H1 (cell line): ENCODE results near the gene COX7B2. TPM values are rescaled to one million over a fixed set of nuclear protein-coding genes. Genes with fewer than 3 reads are reported as not detected.

Experiments used
- CTCF ChIA-PET: fragments of 300-600 bp; sonication (Branson Sonifier 250); formaldehyde crosslinking; loops from one replicate; lab custom pipeline; 2021; ENCODE audit not compliant: partially characterized antibody; lab: Charles Lee
- POLR2A ChIA-PET: fragments of 300-600 bp; sonication (Branson Sonifier 250); formaldehyde crosslinking; loops from one replicate; lab custom pipeline; 2021; ENCODE audit warnings: inconsistent platforms; ENCODE audit not compliant: partially characterized antibody; lab: Charles Lee
- DNase-seq, 2 experiments: peaks; one replicate each; pipeline versions ENCODE4 v3.0.0 to v3.0.0-alpha.2; 2010 to 2022; ENCODE audit warnings: low spot score in 2 of 2, low read depth in 1 of 2, mixed read lengths in 1 of 2
- FAIRE-seq: peaks from 2 replicates; lab custom pipeline; 2011; peaks lifted over from hg19 to GRCh38; lab: Jason Lieb, UNC
- H2AFZ ChIP-seq: 2 replicates; pipeline ENCODE4 v1.8.1; 2012; ENCODE audit warnings: low read length, inconsistent platforms
- H2AK5ac ChIP-seq: 2 replicates; pipeline ENCODE4 v1.6.1; 2013; ENCODE audit warnings: low read depth, low read length
- H2BK120ac ChIP-seq: replicated peaks from 2 replicates; pipeline ENCODE3; 2013; ENCODE audit warnings: low read depth, low read length, inconsistent platforms
- H2BK12ac ChIP-seq: 2 replicates; pipeline ENCODE4 v1.6.1; 2013; ENCODE audit warnings: low read depth, low read length
- H2BK15ac ChIP-seq: 2 replicates; pipeline ENCODE4 v1.6.1; 2013; ENCODE audit warnings: low read length
- H2BK20ac ChIP-seq: 2 replicates; pipeline ENCODE4 v1.6.1; 2013; ENCODE audit warnings: low read length
- H2BK5ac ChIP-seq: 2 replicates; pipeline ENCODE4 v1.6.1; 2013; ENCODE audit warnings: low read depth, low read length
- H3K14ac ChIP-seq: 2 replicates; pipeline ENCODE4 v1.6.1; 2013; ENCODE audit warnings: inconsistent platforms; ENCODE audit not compliant: insufficient read length
- H3K18ac ChIP-seq: 2 replicates; pipeline ENCODE4 v1.6.1; 2013; ENCODE audit warnings: low read length; ENCODE audit errors: extremely low read depth
- H3K23ac ChIP-seq: 2 replicates; pipeline ENCODE4 v1.6.1; 2013; ENCODE audit warnings: inconsistent platforms; ENCODE audit not compliant: insufficient read length
- H3K23me2 ChIP-seq: 2 replicates; pipeline ENCODE4 v1.6.1; 2013; ENCODE audit warnings: low read depth, low read length
- H3K27ac ChIP-seq: 2 replicates; pipeline ENCODE4 v1.6.1; 2011; ENCODE audit warnings: low read depth, low read length, inconsistent platforms
- H3K27me3 ChIP-seq, 4 experiments: replicated peaks in 1 of 4; 1 replicate in 1 of 4; 2 replicates in 3 of 4; pipeline versions ENCODE4 v1.6.1 to v1.8.1; 2011 to 2013; ENCODE audit warnings: low read length in 3 of 4, mild to moderate bottlenecking in 3 of 4, inconsistent platforms in 2 of 4, mixed read lengths in 2 of 4, moderate library complexity in 1 of 4; ENCODE audit not compliant: control insufficient read depth in 3 of 4, insufficient read depth in 3 of 4; ENCODE audit errors: extremely low read depth in 1 of 4
- H3K36me3 ChIP-seq, 4 experiments: 2 replicates each; pipeline versions ENCODE4 v1.6.1 to v1.8.1; 2011 to 2013; ENCODE audit warnings: mild to moderate bottlenecking in 4 of 4, low read length in 3 of 4, moderate library complexity in 2 of 4, control low read depth in 1 of 4, inconsistent platforms in 1 of 4; ENCODE audit not compliant: insufficient read depth in 4 of 4, control insufficient read depth in 2 of 4
- H3K4ac ChIP-seq: replicated peaks from 2 replicates; pipeline ENCODE3; 2013; ENCODE audit warnings: low read length, low read depth, mixed read lengths, inconsistent platforms; ENCODE audit not compliant: insufficient read length
- H3K4me1 ChIP-seq, 4 experiments: replicated peaks in 1 of 4; 1 replicate in 1 of 4; 2 replicates in 3 of 4; pipeline versions ENCODE4 v1.6.1 to v1.8.1; 2011 to 2013; ENCODE audit warnings: low read length in 3 of 4, inconsistent platforms in 2 of 4, mixed read lengths in 1 of 4; ENCODE audit not compliant: insufficient read depth in 4 of 4, control insufficient read depth in 3 of 4
- H3K4me2 ChIP-seq, 2 experiments: 2 replicates each; pipeline versions ENCODE4 v1.6.1 to v1.8.1; 2011 to 2013; ENCODE audit warnings: low read depth in 2 of 2, low read length in 2 of 2, control low read depth in 1 of 2, inconsistent platforms in 1 of 2, mild to moderate bottlenecking in 1 of 2; ENCODE audit not compliant: insufficient read depth in 1 of 2
- H3K4me3 ChIP-seq, 4 experiments: fragments of 200-600, 300-600 bp in 1 of 4; sonication (generic), shearing (Covaris generic), sonication (Bioruptor Twin) in 1 of 4; 2 replicates each; pipeline versions ENCODE4 v1.5.1 to v1.8.1; 2011 to 2016; ENCODE audit warnings: low read length in 4 of 4, low read depth in 3 of 4, control low read depth in 2 of 4, inconsistent platforms in 2 of 4, mild to moderate bottlenecking in 2 of 4, mixed read lengths in 1 of 4, moderate library complexity in 1 of 4; ENCODE audit not compliant: insufficient read depth in 2 of 4; ENCODE audit errors: extremely low read depth in 1 of 4
- H3K56ac ChIP-seq: replicated peaks from 2 replicates; pipeline ENCODE3; 2013; ENCODE audit warnings: low read depth, mild to moderate bottlenecking, mixed read lengths, low read length, inconsistent platforms; ENCODE audit not compliant: insufficient read length
- H3K79me1 ChIP-seq: 2 replicates; pipeline ENCODE4 v1.6.1; 2013; ENCODE audit warnings: low read depth, low read length, control low read depth
- H3K79me2 ChIP-seq, 2 experiments: 2 replicates each; pipeline versions ENCODE4 v1.6.1 to v1.8.1; 2012 to 2013; ENCODE audit warnings: low read length in 2 of 2, mild to moderate bottlenecking in 2 of 2, inconsistent platforms in 1 of 2; ENCODE audit not compliant: insufficient read depth in 2 of 2, control insufficient read depth in 1 of 2
- H3K9ac ChIP-seq, 4 experiments: replicated peaks in 1 of 4; 1 replicate in 1 of 4; 2 replicates in 3 of 4; pipeline versions ENCODE4 v1.6.1 to v1.8.1; 2011 to 2013; ENCODE audit warnings: low read depth in 3 of 4, low read length in 3 of 4, control low read depth in 2 of 4, mild to moderate bottlenecking in 2 of 4, moderate library complexity in 2 of 4, inconsistent platforms in 1 of 4; ENCODE audit errors: extremely low read depth in 1 of 4
- H3K9me3 ChIP-seq, 2 experiments: 2 replicates each; pipeline versions ENCODE4 v1.6.1 to v1.8.1; 2012 to 2013; ENCODE audit warnings: mild to moderate bottlenecking in 2 of 2, moderate library complexity in 2 of 2, control low read depth in 1 of 2, inconsistent platforms in 1 of 2, low read depth in 1 of 2, low read length in 1 of 2, mixed read lengths in 1 of 2; ENCODE audit not compliant: insufficient read depth in 2 of 2
- H4K20me1 ChIP-seq, 2 experiments: replicated peaks in 1 of 2; 2 replicates each; pipeline versions ENCODE3 to v1.8.1; 2011 to 2013; ENCODE audit warnings: inconsistent platforms in 2 of 2, low read length in 2 of 2, mild to moderate bottlenecking in 1 of 2; ENCODE audit not compliant: insufficient read depth in 2 of 2, control insufficient read depth in 1 of 2
- H4K5ac ChIP-seq: 2 replicates; pipeline ENCODE4 v1.6.1; 2013; ENCODE audit warnings: low read length, low read depth, mixed read lengths, inconsistent platforms; ENCODE audit not compliant: insufficient read length
- H4K8ac ChIP-seq: 2 replicates; pipeline ENCODE4 v1.8.0; 2013; ENCODE audit warnings: mild to moderate bottlenecking, moderate library complexity, low read length, inconsistent platforms; ENCODE audit not compliant: insufficient read depth; ENCODE audit errors: extremely low read depth
- H4K91ac ChIP-seq: replicated peaks from 2 replicates; pipeline ENCODE3; 2013; ENCODE audit warnings: low read length, mixed read lengths, inconsistent platforms; ENCODE audit not compliant: insufficient read length
- ASH2L ChIP-seq: fragments of 200-600, 300-600 bp; sonication (generic); IDR thresholded peaks from one replicate; pipeline ENCODE4 v1.7.1; 2017; ENCODE audit warnings: low read length
- EP300 ChIP-seq, 2 experiments: IDR thresholded peaks; 1 replicate in 1 of 2; 2 replicates in 1 of 2; pipeline ENCODE4 v1.6.1; 2011 to 2012; ENCODE audit warnings: low read depth in 2 of 2, low read length in 2 of 2, mild to moderate bottlenecking in 2 of 2, borderline replicate concordance in 1 of 2, inconsistent platforms in 1 of 2, moderate library complexity in 1 of 2
- FOSL1 ChIP-seq: IDR thresholded peaks from 2 replicates; pipeline ENCODE4 v1.6.1; 2011; ENCODE audit warnings: mild to moderate bottlenecking, low read depth, low read length, moderate library complexity; ENCODE audit not compliant: insufficient read depth
- HDAC6 ChIP-seq: IDR thresholded peaks from one replicate; pipeline ENCODE4 v1.7.1; 2012; ENCODE audit warnings: low read depth, mild to moderate bottlenecking, inconsistent platforms, low read length, moderate library complexity
- JUN ChIP-seq: IDR thresholded peaks from 2 replicates; pipeline ENCODE4 v1.6.1; 2011; ENCODE audit warnings: low read depth, mild to moderate bottlenecking, improper control_type of control experiment, low read length
- NANOG ChIP-seq: IDR thresholded peaks from 2 replicates; pipeline ENCODE4 v1.6.1; 2011; ENCODE audit warnings: low read length, low read depth, mild to moderate bottlenecking, inconsistent platforms; ENCODE audit not compliant: insufficient read depth, poor library complexity, severe bottlenecking
- NRF1 ChIP-seq: IDR thresholded peaks from 2 replicates; pipeline ENCODE4 v1.6.1; 2011; ENCODE audit warnings: mild to moderate bottlenecking, low read depth, low read length, improper control_type of control experiment
- PHF8 ChIP-seq: fragments of 200-600 bp; sonication (generic); conservative IDR thresholded peaks from 2 replicates; pipeline ENCODE4 v1.7.1; 2012; ENCODE audit warnings: low read depth, mild to moderate bottlenecking, inconsistent platforms, low read length, moderate library complexity
- SIRT6 ChIP-seq: IDR thresholded peaks from one replicate; pipeline ENCODE4 v1.7.1; 2012; ENCODE audit warnings: low read length, inconsistent platforms
- TEAD4 ChIP-seq: IDR thresholded peaks from 2 replicates; pipeline ENCODE4 v1.6.1; 2012; ENCODE audit warnings: low read depth, low read length, inconsistent platforms, mixed read lengths
- polyA plus RNA-seq, 7 experiments: library from polyadenylated mRNA; depleted of rRNA in 3 of 7; stranded (reverse) in 5 of 7; unstranded in 2 of 7; fragments of >200 nt in 5 of 7; fragments of 200-250 nt in 2 of 7; gene quantifications; 1 replicate in 5 of 7; 2 replicates in 1 of 7; 4 replicates in 1 of 7; pipeline versions ENCODE4 v1.2.1 to v1.2.3, GENCODE V29; 2011 to 2013; ENCODE audit warnings: missing spikeins in 2 of 7, mixed read lengths in 2 of 7
- total RNA-seq: library from RNA; stranded (reverse); fragmentation: NEBNext Ultra II Directional; extraction: Animal tissue kit (Norgen Biotek cat#: 25700); gene quantifications from 2 replicates; pipeline ENCODE4 v1.2.1, GENCODE V29; 2021
- TF ChIP-seq, protein P1 (sequence below): IDR thresholded peaks from 2 replicates; pipeline ENCODE4 v1.6.1; 2011; ENCODE audit warnings: low read length, improper control_type of control experiment
- TF ChIP-seq, protein P2 (sequence below): IDR thresholded peaks from 2 replicates; pipeline ENCODE4 v1.6.1; 2012; ENCODE audit warnings: inconsistent platforms

The COX7B2 gene
- total and polyA plus RNA-seq, 2 of the 8 experiments (the other 6 are each of a cell fraction or from before 2014, with no cell fraction given), result not detected

DNA sequence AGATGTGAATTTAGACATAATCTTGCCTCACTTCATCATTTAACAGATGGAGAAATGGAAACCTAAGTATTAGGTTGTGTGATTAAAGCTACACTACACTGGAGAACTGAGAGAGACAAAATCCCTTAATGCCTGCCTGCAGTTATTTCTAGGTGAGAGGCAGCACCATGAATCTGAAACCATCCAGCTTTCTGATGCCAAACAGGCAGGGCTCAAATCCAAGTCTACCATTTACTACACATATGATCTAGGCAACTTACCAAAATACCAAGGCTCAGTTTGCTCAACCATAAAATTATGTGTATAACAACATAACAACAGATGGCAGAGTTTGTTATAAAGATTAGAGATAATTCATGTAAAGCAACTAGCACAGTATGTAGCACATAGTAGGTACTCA, 45.6 kb upstream of the COX7B2 start:
- H3K36me3 ChIP-seq, result no peaks in the 10 kb centered on the region
- no peaks in the 10 kb centered on the region for H3K27me3 ChIP-seq
- no peak overlapping the region for H4K8ac ChIP-seq
- no peaks in the 10 kb centered on the region for H4K20me1 ChIP-seq
- H2BK20ac ChIP-seq, result no peak overlapping the region
- DNase-seq (no peak), FAIRE-seq (no peak)
- H4K5ac ChIP-seq, result no peak overlapping the region
- H3K23me2 ChIP-seq, result no peaks in the 10 kb centered on the region
- no peak overlapping the region for H2BK5ac ChIP-seq
- H3K4me2 ChIP-seq, result no peak overlapping the region
- no peak overlapping the region for H2BK120ac ChIP-seq
- H3K79me2 ChIP-seq, result no peaks in the 10 kb centered on the region
- no peak overlapping the region for H3K9ac ChIP-seq
- H3K9me3 ChIP-seq, result no peaks in the 10 kb centered on the region
- no peak overlapping the region for H3K23ac ChIP-seq
- no peak overlapping the region for H3K14ac ChIP-seq
- H2AFZ ChIP-seq, result no peak overlapping the region
- H2BK12ac ChIP-seq, result no peak overlapping the region
- CTCF ChIA-PET, result interaction anchor here (0.6 to 1.3 kb wide), 2 partner anchors 9 to 597 kb away, joined by 3 read pairs; no protein-coding TSS in a partner anchor
- no peak overlapping the region for H3K4me3 ChIP-seq
- no peak overlapping the region for H3K27ac ChIP-seq
- H3K79me1 ChIP-seq, result no peaks in the 10 kb centered on the region
- H3K18ac ChIP-seq, result no peak overlapping the region
- H3K56ac ChIP-seq, result no peak overlapping the region
- H4K91ac ChIP-seq, result no peak overlapping the region
- no peak overlapping the region for H2BK15ac ChIP-seq
- POLR2A ChIA-PET, result no interaction called here
- no peak overlapping the region for H2AK5ac ChIP-seq
- H3K4me1 ChIP-seq, result no peaks in the 10 kb centered on the region
- no peak overlapping the region for H3K4ac ChIP-seq
- TF ChIP-seq JUN (no peak), ASH2L (no peak), NRF1 (no peak), EP300 (IDR thresholded peaks at IDR 0.05; ENCODE audit: borderline replicate concordance in 1 of 2, low read depth in 2 of 2, low read length in 2 of 2) (no peak), TEAD4 (no peak), HDAC6 (no peak), NANOG (no peak), SIRT6 (no peak), PHF8 (no peak), FOSL1 (no peak)
- TF ChIP-seq, protein P1, sequence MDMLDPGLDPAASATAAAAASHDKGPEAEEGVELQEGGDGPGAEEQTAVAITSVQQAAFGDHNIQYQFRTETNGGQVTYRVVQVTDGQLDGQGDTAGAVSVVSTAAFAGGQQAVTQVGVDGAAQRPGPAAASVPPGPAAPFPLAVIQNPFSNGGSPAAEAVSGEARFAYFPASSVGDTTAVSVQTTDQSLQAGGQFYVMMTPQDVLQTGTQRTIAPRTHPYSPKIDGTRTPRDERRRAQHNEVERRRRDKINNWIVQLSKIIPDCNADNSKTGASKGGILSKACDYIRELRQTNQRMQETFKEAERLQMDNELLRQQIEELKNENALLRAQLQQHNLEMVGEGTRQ, result no peak
- TF ChIP-seq, protein P2, sequence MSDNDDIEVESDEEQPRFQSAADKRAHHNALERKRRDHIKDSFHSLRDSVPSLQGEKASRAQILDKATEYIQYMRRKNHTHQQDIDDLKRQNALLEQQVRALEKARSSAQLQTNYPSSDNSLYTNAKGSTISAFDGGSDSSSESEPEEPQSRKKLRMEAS, result no peak
